Measurements from ENCODE around the gene RHBDF1. TPM values are rescaled to one million over a fixed set of nuclear protein-coding genes. Genes with fewer than 3 reads are reported as not detected.

Gene RHBDF1
- total and polyA plus RNA-seq, 2 of the 13 experiments (the other 11 are each of a cell fraction or from before 2014, with no cell fraction given) = 5.4 to 26.9 TPM

GRCh38 chr16:53346-54236 is 18.8 kb downstream of the RHBDF1 start, which contains the start of the genes POLR3K and SNRNP25 (continued):
- TF ChIP-seq PAXIP1 (CRISPR knock-in tag; conservative IDR thresholded peaks at IDR 0.05) (0 out of 2 replicates have a peak, but pooled peaks have one; percentile 6), SRSF9 (IDR thresholded peaks at IDR 0.05; ENCODE audit: borderline replicate concordance, insufficient read depth, low read depth, low read length, poor library complexity, severe bottlenecking) (no peak), ZNF629 (CRISPR knock-in tag; conservative IDR thresholded peaks at IDR 0.05) (no peak; the same call in 1 of the 2 replicates), ZBTB8A (CRISPR knock-in tag; IDR thresholded peaks at IDR 0.05; ENCODE audit: borderline replicate concordance, low read depth) (no peak), ZFAT (CRISPR knock-in tag; conservative IDR thresholded peaks at IDR 0.05) (0 out of 2 replicates have a peak, but pooled peaks have one; percentile 30), ZFY (CRISPR knock-in tag; IDR thresholded peaks at IDR 0.05) (peak; percentile 90), SETDB1 (CRISPR knock-in tag; IDR thresholded peaks at IDR 0.05; ENCODE audit: borderline replicate concordance) (no peak), ZSCAN31 (CRISPR knock-in tag; IDR thresholded peaks at IDR 0.05; ENCODE audit: low read depth) (peak; percentile 94), ZNF782 (CRISPR knock-in tag; IDR thresholded peaks at IDR 0.05; ENCODE audit: borderline replicate concordance) (no peak; the same call in 1 of the 2 replicates), KLF9 (CRISPR knock-in tag; IDR thresholded peaks at IDR 0.05; ENCODE audit: low read depth) (no peak), GATAD1 (CRISPR knock-in tag; IDR thresholded peaks at IDR 0.05) (peak; percentile 66), SNAPC2 (CRISPR knock-in tag; IDR thresholded peaks at IDR 0.05) (no peak; the same call in 1 of the 2 replicates), POGZ (CRISPR knock-in tag; IDR thresholded peaks at IDR 0.05) (peak; percentile 28), FOXA3 (CRISPR knock-in tag; IDR thresholded peaks at IDR 0.05) (no peak), HES4 (CRISPR knock-in tag; IDR thresholded peaks at IDR 0.05; ENCODE audit: borderline replicate concordance) (peak; percentile 81), ELF3 (CRISPR knock-in tag; IDR thresholded peaks at IDR 0.05) (no peak), GATAD2A (CRISPR knock-in tag; IDR thresholded peaks at IDR 0.05) (no peak), ZNF343 (CRISPR knock-in tag; IDR thresholded peaks at IDR 0.05) (peak; percentile 86), PCBP1 (IDR thresholded peaks at IDR 0.05; ENCODE audit: borderline replicate concordance, low read depth, low read length) (no peak), ZNF547 (CRISPR knock-in tag; IDR thresholded peaks at IDR 0.05) (peak; percentile 83), GPN1 (CRISPR knock-in tag; IDR thresholded peaks at IDR 0.05; ENCODE audit: borderline replicate concordance) (no peak), ZBTB43 (CRISPR knock-in tag; conservative IDR thresholded peaks at IDR 0.05) (no peak; the same call in 1 of the 2 replicates), CAMTA2 (CRISPR knock-in tag; IDR thresholded peaks at IDR 0.05; ENCODE audit: borderline replicate concordance) (0 out of 2 replicates have a peak, but pooled peaks have one; percentile 9), HOXD1 (CRISPR knock-in tag; IDR thresholded peaks at IDR 0.05) (0 out of 2 replicates have a peak, but pooled peaks have one; percentile 35), SP5 (CRISPR knock-in tag; IDR thresholded peaks at IDR 0.05; ENCODE audit: borderline replicate concordance, low read depth) (peak; percentile 61)
- TF ChIP-seq, protein P1, sequence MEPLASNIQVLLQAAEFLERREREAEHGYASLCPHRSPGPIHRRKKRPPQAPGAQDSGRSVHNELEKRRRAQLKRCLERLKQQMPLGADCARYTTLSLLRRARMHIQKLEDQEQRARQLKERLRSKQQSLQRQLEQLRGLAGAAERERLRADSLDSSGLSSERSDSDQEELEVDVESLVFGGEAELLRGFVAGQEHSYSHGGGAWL (CRISPR knock-in tag; IDR thresholded peaks at IDR 0.05) = no peak; the same call in 1 of the 2 replicates

Data from HepG2 (cell line).